K562 (cell line): ENCODE data around the gene SYNRG. TPM values are rescaled to one million over a fixed set of nuclear protein-coding genes. Genes with fewer than 3 reads are reported as not detected.

Experiments used
- HBP1 ChIP-seq: fragments of 450-650 bp; formaldehyde crosslinking; IDR thresholded peaks from 2 replicates; pipeline ENCODE4 v1.4.0; 2022; ENCODE audit warnings: missing genetic modification characterization
- PHTF2 ChIP-seq: fragments of 250-450 bp; sonication (Bioruptor Pico); IDR thresholded peaks from 2 replicates; pipeline ENCODE4 v1.5.0; 2021; ENCODE audit warnings: mild to moderate bottlenecking
- TCF7L2 ChIP-seq: fragments of 150-350 bp; IDR thresholded peaks from 2 replicates; pipeline ENCODE4 v1.6.1; 2016; ENCODE audit warnings: low read depth, mild to moderate bottlenecking, low read length, moderate library complexity
- TEAD2 ChIP-seq: fragments of 450-650 bp; IDR thresholded peaks from 2 replicates; pipeline ENCODE4 v1.6.1; 2016; ENCODE audit warnings: missing genetic modification characterization, control low read depth, missing compliant biosample characterization
- UBTF ChIP-seq, 2 experiments: IDR thresholded peaks; 2 replicates each; pipeline ENCODE4 v1.6.1; 2012; ENCODE audit warnings: improper control_type of control experiment in 2 of 2, low read depth in 2 of 2, low read length in 2 of 2, borderline replicate concordance in 1 of 2
- polyA plus RNA-seq, 8 experiments: library from polyadenylated mRNA; depleted of rRNA in 4 of 8; stranded (reverse) in 5 of 8; unstranded in 3 of 8; fragments of >200 nt; fragmentation: Nextera tagmentation in 2 of 8; fragmentation: Illumina TruSeq in 1 of 8; extraction: Ambion mirVana in 2 of 8; extraction: Trizol in 1 of 8; gene quantifications; 2 replicates each; pipeline versions ENCODE4 v1.2.1 to v1.2.3, GENCODE V29; 2011 to 2014; ENCODE audit warnings: inconsistent platforms in 1 of 8, missing spikeins in 1 of 8
- total RNA-seq, 7 experiments: library from RNA; depleted of rRNA in 6 of 7; stranded (reverse); fragments of >200 nt in 6 of 7; fragmentation: Illumina TruSeq in 2 of 7; extraction: Trizol in 2 of 7; gene quantifications; 2 replicates each; pipeline versions ENCODE4 v1.2.1 to v1.2.3, GENCODE V29; 2011 to 2021; ENCODE audit warnings: low replicate concordance in 1 of 7
- TF ChIP-seq, protein P1 (sequence below): fragments of 450-650 bp; IDR thresholded peaks from 2 replicates; pipeline ENCODE4 v1.6.1; 2016; ENCODE audit warnings: mild to moderate bottlenecking, moderate library complexity
- TF ChIP-seq, protein P2 (sequence below): sonication (generic); formaldehyde crosslinking; IDR thresholded peaks from 2 replicates; pipeline ENCODE4 v1.9.0; 2022; ENCODE audit warnings: mild to moderate bottlenecking, missing genetic modification reagents
- TF ChIP-seq, protein P3 (sequence below), 2 experiments: fragments of 450-650 bp; IDR thresholded peaks; 2 replicates each; pipeline ENCODE4 v1.6.1; 2016

The SYNRG gene
- total and polyA plus RNA-seq, 9 of the 15 experiments (the other 6 are each of a cell fraction or from before 2014, with no cell fraction given): 2.9 to 28.2 (median 15.1) TPM

- TF ChIP-seq, protein P1, sequence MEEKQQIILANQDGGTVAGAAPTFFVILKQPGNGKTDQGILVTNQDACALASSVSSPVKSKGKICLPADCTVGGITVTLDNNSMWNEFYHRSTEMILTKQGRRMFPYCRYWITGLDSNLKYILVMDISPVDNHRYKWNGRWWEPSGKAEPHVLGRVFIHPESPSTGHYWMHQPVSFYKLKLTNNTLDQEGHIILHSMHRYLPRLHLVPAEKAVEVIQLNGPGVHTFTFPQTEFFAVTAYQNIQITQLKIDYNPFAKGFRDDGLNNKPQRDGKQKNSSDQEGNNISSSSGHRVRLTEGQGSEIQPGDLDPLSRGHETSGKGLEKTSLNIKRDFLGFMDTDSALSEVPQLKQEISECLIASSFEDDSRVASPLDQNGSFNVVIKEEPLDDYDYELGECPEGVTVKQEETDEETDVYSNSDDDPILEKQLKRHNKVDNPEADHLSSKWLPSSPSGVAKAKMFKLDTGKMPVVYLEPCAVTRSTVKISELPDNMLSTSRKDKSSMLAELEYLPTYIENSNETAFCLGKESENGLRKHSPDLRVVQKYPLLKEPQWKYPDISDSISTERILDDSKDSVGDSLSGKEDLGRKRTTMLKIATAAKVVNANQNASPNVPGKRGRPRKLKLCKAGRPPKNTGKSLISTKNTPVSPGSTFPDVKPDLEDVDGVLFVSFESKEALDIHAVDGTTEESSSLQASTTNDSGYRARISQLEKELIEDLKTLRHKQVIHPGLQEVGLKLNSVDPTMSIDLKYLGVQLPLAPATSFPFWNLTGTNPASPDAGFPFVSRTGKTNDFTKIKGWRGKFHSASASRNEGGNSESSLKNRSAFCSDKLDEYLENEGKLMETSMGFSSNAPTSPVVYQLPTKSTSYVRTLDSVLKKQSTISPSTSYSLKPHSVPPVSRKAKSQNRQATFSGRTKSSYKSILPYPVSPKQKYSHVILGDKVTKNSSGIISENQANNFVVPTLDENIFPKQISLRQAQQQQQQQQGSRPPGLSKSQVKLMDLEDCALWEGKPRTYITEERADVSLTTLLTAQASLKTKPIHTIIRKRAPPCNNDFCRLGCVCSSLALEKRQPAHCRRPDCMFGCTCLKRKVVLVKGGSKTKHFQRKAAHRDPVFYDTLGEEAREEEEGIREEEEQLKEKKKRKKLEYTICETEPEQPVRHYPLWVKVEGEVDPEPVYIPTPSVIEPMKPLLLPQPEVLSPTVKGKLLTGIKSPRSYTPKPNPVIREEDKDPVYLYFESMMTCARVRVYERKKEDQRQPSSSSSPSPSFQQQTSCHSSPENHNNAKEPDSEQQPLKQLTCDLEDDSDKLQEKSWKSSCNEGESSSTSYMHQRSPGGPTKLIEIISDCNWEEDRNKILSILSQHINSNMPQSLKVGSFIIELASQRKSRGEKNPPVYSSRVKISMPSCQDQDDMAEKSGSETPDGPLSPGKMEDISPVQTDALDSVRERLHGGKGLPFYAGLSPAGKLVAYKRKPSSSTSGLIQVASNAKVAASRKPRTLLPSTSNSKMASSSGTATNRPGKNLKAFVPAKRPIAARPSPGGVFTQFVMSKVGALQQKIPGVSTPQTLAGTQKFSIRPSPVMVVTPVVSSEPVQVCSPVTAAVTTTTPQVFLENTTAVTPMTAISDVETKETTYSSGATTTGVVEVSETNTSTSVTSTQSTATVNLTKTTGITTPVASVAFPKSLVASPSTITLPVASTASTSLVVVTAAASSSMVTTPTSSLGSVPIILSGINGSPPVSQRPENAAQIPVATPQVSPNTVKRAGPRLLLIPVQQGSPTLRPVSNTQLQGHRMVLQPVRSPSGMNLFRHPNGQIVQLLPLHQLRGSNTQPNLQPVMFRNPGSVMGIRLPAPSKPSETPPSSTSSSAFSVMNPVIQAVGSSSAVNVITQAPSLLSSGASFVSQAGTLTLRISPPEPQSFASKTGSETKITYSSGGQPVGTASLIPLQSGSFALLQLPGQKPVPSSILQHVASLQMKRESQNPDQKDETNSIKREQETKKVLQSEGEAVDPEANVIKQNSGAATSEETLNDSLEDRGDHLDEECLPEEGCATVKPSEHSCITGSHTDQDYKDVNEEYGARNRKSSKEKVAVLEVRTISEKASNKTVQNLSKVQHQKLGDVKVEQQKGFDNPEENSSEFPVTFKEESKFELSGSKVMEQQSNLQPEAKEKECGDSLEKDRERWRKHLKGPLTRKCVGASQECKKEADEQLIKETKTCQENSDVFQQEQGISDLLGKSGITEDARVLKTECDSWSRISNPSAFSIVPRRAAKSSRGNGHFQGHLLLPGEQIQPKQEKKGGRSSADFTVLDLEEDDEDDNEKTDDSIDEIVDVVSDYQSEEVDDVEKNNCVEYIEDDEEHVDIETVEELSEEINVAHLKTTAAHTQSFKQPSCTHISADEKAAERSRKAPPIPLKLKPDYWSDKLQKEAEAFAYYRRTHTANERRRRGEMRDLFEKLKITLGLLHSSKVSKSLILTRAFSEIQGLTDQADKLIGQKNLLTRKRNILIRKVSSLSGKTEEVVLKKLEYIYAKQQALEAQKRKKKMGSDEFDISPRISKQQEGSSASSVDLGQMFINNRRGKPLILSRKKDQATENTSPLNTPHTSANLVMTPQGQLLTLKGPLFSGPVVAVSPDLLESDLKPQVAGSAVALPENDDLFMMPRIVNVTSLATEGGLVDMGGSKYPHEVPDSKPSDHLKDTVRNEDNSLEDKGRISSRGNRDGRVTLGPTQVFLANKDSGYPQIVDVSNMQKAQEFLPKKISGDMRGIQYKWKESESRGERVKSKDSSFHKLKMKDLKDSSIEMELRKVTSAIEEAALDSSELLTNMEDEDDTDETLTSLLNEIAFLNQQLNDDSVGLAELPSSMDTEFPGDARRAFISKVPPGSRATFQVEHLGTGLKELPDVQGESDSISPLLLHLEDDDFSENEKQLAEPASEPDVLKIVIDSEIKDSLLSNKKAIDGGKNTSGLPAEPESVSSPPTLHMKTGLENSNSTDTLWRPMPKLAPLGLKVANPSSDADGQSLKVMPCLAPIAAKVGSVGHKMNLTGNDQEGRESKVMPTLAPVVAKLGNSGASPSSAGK: no peak
- TF ChIP-seq, protein P2, sequence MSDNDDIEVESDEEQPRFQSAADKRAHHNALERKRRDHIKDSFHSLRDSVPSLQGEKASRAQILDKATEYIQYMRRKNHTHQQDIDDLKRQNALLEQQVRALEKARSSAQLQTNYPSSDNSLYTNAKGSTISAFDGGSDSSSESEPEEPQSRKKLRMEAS (CRISPR knock-in tag): peak; percentile 84
- TF ChIP-seq HBP1 (CRISPR knock-in tag): no peak
- TF ChIP-seq, protein P3, sequence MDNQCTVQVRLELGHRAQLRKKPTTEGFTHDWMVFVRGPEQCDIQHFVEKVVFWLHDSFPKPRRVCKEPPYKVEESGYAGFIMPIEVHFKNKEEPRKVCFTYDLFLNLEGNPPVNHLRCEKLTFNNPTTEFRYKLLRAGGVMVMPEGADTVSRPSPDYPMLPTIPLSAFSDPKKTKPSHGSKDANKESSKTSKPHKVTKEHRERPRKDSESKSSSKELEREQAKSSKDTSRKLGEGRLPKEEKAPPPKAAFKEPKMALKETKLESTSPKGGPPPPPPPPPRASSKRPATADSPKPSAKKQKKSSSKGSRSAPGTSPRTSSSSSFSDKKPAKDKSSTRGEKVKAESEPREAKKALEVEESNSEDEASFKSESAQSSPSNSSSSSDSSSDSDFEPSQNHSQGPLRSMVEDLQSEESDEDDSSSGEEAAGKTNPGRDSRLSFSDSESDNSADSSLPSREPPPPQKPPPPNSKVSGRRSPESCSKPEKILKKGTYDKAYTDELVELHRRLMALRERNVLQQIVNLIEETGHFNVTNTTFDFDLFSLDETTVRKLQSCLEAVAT (IDR thresholded peaks at IDR 0.05): no peak
- no peak for TF ChIP-seq TEAD2 (tag)
- TF ChIP-seq TCF7L2: no peak
- peak in 1 of 2 experiments; percentile 46; a peak in 1 of 4 replicates for TF ChIP-seq UBTF (IDR thresholded peaks at IDR 0.05; ENCODE audit: borderline replicate concordance in 1 of 2, low read depth in 2 of 2, low read length in 2 of 2)
- 0 out of 2 replicates have a peak, but pooled peaks have one; percentile 39 for TF ChIP-seq PHTF2 (CRISPR knock-in tag)
Observed at GRCh38 chr17:37609170-37610040, at the start of gene SYNRG (continued).
